ENCODE data around the gene IL1A. TPM values are rescaled to one million over a fixed set of nuclear protein-coding genes. Genes with fewer than 3 reads are reported as not detected.
"Not testable (repeated sequence)": the region's sequence is repeated elsewhere in the genome, so short reads cannot be mapped to it uniquely, and the experiment has no call there.

IL1A gene, protein sequence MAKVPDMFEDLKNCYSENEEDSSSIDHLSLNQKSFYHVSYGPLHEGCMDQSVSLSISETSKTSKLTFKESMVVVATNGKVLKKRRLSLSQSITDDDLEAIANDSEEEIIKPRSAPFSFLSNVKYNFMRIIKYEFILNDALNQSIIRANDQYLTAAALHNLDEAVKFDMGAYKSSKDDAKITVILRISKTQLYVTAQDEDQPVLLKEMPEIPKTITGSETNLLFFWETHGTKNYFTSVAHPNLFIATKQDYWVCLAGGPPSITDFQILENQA
- total RNA-seq = not detected
- long read RNA-seq = 0 reads

DNA sequence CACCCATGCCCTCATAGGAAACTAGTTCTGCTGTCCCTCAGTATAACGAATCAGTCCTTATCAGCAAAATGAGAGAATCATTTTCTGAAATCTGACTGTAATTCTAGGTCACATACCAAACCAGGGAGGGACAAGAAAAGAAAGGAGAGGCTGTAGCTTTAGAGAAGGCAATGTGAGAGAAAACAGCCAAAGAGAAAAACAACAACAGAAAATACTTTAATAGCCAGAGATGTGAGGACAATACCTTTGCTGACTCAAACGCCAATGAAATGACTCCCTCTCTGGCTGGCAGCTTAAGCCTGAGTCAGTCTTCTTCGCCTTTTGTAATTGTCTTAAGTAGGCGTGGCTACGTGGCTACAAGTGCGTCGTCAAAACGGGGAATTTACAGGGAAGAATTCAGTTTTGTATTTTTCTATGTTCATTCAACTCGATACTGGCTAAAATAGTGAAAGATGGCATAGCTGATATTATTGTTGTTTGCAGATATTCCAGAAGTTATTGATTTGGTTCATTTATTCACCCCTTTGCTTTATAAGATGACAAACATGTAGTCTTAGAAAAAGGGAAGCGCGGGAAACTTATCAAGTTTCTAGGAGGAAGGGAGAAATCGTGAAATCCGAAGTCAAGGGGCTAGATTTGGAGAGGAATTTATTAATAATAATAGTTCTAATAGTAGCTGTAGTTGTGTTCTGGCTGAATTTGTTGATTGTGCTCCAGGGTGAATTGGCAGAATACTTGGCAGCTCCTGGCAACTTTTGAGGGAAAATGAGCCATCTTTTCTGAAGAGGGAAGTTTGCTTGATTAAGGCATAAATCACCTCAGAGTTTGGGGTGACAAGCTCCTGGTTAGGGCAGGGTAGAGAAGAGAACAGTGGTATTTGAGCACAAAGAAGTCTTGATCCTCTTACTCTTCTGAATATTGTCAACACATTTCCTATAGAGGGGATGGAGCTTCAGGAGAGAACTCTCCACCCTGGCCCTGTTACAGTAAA, at the start of gene IL1A:
IL1A (minus strand) TSS at position 295 of the 991 bp plus-strand sequence. CDS start 723 bp downstream, outside the sequence.
- ATAC-seq (ENCODE audit: poor library complexity) (no peak), DNase-seq (no peak)
- intact Hi-C loops (cut with DNase I) = no loop called here

DNA sequence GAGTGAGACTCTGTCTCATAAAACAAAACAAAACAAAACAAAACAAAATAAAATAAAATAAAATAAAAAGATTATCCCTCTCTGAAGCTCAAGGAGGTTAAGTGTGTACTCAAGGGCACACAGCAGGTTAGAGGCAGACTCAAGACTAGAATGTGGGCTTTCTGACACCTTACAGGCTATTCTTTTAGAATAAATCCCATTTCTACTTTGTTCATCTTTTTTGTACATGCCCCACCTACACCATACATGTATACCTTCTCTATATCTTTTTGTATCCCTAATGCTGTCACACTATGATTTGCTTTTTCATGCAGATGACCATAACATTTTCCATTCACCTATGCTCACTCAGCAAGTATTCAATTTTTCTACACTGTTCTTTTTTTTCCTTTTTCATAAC, 49.7 kb upstream of the IL1A start:
- intact Hi-C loops (cut with DNase I) = no loop called here
- no peak for ATAC-seq (ENCODE audit: poor library complexity)

DNA sequence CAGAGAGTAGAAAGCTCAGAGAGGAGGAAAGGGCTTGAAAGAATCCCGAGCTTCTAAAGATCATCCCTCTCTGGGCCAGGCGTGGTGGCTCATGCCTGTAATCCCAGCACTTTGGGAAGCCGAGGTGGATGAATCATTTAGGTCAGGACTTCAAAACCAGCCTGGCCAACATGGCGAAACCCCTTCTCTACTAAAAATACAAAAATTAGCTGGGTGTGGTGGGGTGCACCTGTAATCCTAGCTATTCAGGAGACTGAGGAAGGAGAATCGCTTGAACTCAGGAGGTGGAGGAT, 49.3 kb upstream of the IL1A start:
- ATAC-seq (ENCODE audit: poor library complexity); intact Hi-C loops (cut with DNase I); DNase-seq: not testable (repeated sequence)

More for the DNA sequence above, 49.7 kb upstream of the IL1A start:
- no peak for DNase-seq

DNA sequence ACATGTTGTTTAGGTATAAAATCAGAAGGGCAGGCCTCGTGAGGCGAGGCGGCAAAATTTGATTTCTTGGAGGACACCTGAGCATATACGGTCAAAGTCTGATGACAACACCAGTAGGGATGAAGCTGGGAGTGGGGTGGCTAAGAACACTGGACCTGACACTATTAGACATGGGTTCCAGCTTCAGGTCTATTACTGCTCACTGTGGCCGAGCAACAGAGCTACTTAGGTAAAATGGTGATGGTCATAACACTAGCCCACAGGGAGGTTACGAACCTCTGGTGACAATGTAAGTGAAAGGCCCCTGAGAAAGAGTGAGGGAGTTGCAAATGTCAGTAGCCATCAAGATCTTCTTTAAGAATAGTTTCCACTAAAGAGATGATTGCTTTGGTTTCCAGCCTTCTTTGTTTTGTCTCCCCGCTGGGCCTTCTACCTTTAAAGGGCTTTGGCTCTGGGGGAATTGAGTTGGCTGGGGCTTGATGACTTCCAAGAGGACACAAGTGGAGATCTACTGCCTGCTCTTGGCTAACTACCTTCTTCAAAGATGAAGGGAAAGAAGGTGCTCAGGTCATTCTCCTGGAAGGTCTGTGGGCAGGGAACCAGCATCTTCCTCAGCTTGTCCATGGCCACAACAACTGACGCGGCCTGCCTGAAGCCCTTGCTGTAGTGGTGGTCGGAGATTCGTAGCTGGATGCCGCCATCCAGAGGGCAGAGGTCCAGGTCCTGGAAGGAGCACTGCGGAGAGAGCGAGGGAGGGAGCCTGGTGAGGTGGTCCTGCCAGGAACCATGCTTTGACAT, 48.7 kb upstream of the IL1A start:
- intact Hi-C loops (cut with DNase I) = no loop called here
- DNase-seq = no peak
- ATAC-seq (ENCODE audit: poor library complexity) = no peak

DNA sequence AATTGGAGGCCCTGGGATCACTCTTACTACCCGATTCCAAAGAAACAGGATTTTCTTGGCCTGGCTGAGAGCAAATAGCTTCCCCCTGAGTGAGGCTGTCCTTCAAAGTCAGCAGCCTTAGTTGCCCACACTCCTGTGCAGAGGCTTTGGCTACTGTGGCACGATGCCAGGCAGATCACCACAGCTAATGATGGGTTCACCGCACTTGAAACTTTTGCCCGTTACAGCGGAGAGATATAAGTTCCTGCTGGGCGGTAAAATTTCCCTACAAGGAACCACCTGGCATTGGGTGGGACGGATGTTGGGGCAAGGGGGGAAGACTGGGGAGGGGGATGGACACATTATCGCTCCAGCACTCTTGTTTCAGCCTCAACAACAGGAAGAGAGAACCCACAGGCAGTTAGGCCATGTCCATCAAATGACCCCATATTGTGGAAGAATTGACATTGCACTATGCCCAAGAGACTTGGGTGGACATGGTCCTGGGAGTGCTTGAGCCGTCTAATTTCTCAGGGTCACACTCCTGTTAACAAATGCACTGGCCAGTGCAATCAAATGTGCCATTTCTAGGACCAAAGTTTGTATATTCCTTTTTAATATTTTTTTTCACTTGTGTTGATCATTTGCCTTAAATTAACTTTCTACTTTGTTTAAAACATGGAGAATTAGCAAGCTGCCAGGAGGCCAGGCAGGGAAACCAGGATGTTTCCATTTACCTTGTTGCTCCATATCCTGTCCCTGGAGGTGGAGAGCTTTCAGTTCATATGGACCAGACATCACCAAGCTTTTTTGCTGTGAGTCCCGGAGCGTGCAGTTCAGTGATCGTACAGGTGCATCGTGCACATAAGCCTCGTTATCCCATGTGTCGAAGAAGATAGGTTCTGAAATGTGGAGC, 47.9 kb upstream of the IL1A start:
- intact Hi-C loops (cut with DNase I) = no loop called here
- DNase-seq (no peak), ATAC-seq (ENCODE audit: poor library complexity) (no peak)

DNA sequence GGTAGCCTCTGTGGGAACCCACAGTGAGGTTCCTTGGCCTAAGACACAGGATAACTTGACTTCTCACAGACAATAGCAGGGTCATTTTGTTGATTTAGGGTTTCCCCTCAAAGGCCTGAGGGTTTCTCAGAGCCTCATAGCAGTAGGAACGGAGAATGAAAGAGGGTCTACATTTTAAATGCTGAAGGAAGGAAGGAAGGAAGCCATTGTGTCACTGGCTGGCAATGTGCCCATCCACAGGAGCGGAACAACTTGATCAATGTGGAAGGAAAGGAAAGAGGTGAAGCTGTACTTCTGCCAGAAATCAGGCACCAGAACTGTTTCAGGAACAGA, 47.2 kb upstream of the IL1A start:
- no peak for ATAC-seq (ENCODE audit: poor library complexity)
- intact Hi-C loops (cut with DNase I) = no loop called here
- DNase-seq = peak; percentile 48

DNA sequence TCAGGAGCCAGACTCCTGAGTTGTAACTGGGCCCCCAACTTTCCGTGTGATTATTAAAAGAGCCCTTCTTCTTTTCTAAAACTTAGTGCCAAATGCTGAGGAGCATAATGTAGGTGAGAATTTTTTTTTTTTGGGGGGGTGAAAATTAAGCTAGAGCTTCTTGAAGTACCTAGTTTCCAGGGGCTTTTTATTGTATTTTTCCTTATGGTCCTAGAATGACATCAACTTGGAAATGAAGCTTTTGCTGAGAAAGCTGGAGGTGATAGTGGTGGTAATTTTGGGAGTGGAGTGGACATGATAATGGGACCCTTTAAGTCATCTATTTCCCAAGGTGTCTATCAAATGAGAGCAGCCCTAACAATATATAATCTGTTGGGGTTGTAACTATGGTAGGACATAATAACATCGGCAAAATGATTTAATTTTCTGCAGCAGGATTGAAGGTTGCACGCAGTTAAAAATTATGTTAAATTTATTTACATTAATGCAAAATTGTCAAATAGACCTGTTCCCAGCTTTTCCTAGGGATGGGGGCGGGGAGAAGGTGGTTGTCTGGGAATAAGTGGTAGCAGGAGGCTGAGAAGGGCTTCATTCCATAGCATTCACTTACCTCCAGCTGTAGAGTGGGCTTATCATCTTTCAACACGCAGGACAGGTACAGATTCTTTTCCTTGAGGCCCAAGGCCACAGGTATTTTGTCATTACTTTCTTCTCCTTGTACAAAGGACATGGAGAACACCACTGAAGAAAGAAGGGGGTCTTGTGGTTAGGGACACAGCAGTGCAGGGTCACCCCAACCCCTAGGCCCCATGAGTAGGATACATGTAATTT, 46.6 kb upstream of the IL1A start:
- ATAC-seq (ENCODE audit: poor library complexity) (no peak), DNase-seq (no peak)
- intact Hi-C loops (cut with DNase I) = no loop called here

DNA sequence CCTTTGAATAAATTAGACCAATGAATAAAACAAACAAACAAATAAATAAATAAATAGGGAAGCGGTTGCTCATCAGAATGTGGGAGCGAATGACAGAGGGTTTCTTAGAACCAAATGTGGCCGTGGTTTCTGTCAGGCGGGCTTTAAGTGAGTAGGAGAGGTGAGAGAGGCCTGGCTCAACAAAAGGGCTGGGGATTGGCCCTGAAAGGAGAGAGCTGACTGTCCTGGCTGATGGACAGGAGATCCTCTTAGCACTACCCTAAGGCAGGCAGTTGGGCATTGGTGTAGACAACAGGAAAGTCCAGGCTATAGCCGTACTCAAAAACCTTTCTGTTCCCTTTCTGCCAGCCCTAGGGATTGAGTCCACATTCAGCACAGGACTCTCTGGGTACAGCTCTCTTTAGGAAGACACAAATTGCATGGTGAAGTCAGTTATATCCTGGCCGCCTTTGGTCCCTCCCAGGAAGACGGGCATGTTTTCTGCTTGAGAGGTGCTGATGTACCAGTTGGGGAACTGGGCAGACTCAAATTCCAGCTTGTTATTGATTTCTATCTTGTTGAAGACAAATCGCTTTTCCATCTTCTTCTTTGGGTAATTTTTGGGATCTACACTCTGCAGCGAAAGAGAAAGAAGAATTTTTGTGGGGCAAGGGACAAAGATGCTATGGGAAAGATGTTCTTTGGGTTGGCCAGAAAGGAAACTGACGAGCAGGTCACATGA, 45.8 kb upstream of the IL1A start:
- intact Hi-C loops (cut with DNase I) = no loop called here
- DNase-seq (no peak), ATAC-seq (ENCODE audit: poor library complexity) (no peak)

DNA sequence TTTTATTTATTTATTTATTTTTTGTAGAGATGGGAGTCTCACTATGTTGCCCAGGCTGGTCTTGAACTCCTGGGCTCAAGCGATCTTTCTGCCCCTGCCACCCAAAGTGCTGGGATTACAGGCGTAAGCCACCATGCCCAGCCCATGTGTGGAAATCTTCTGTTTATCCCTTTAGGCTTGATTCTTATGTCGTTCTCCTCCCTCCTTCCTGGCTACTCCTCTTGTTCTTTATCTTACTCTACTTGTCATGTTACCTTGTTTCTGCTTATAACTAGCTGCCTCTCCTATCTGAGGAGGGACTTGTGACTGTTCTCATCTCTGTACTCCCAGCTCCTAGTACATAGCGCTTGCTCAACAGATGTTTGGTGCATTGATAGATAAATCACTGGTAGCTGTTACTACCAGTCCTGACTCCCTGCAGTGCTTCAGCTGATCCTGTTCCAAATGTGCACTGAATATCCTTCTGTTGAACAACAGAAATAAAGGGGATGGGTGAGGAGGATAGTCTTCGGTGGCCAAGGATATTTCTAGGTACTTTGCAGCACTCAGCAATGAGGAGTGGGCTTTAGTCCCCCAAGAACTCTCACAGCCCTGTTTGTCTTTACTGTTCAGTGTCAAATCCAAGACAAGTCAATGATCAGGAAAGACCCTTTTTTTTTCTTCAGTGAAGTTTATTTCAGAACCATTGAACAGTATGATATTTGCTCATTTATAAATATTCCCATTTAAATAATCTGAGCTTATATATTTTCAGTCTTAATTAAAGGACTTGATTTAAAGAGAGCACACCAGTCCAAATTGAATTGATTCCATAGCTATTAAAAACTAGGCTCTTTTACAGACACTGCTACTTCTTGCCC, 45.0 kb upstream of the IL1A start:
- no peak for ATAC-seq (ENCODE audit: poor library complexity)
- intact Hi-C loops (cut with DNase I) = no loop called here

DNA sequence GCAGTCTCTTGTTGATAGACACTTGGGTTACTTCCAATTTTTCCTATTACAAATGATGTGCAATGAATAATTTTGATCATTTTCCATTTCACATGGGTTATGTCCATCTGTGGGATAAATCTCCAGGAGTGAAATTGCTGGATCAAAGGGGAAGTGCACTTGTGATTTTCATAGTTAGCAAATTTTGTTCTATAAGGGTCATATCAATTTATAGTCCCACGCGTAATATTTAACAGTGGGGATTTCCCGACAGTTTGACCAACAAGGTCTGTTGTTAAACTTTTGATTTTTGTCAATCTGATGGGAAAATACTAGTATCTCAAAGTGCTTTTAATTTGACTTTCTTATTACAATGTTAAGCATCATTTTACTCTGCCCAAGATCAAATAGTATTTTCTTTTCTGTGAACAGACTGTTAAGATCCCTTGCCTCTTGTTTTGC, 44.0 kb upstream of the IL1A start:
- intact Hi-C loops (cut with DNase I) = no loop called here
- no peak for DNase-seq
- ATAC-seq (ENCODE audit: poor library complexity) = no peak

More for the DNA sequence above, 45.0 kb upstream of the IL1A start:
- DNase-seq = no peak

DNA sequence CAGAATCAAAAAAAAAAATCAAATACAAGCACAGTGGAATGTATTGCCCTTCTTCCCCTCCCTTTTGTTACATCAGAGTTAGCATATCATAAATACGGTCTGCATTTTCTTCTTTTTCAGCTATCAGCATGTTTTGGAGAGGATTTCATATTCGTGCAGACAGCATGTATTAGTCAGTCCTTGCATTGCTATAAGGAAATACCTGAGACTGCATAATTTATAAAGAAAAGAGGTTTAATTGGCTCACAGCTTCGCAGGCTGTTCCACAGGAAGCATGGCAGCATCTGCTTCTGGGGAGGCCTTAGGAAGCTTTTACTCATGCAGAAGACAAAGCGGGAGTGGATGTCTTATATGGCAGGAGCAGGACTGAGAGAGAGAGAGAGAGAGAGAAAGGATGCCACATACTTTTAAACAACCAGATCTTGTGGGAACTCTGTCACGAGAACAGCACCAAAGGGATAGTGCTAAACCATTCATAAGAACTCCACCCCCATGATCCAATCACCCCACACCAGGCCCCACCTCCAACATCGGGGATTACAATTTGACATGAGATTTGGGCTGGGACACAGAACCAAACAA, 43.4 kb upstream of the IL1A start:
- intact Hi-C loops (cut with DNase I) = no loop called here
- DNase-seq (no peak), ATAC-seq (ENCODE audit: poor library complexity) (no peak)

DNA sequence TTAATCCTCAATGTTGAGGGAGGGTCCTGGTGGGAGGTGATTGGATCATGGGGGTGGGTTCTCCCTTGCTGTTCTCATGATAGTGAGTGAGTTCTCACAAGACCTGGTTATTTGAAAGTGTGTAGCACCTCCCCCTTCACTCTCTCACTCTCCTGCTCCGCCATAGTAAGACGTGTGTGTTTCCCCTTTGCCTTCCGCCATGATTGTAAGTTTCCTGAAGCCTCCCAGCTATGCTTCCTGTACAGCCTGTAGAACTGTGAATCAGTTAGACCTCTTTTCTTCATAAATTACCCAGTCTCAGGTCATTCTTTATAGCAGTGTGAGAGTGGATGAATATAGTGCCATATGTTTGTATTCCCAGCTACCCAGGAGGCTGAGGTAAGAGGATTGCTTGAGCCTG, 42.7 kb upstream of the IL1A start:
- DNase-seq (no peak), ATAC-seq (ENCODE audit: poor library complexity) (no peak)
- intact Hi-C loops (cut with DNase I) = no loop called here

DNA sequence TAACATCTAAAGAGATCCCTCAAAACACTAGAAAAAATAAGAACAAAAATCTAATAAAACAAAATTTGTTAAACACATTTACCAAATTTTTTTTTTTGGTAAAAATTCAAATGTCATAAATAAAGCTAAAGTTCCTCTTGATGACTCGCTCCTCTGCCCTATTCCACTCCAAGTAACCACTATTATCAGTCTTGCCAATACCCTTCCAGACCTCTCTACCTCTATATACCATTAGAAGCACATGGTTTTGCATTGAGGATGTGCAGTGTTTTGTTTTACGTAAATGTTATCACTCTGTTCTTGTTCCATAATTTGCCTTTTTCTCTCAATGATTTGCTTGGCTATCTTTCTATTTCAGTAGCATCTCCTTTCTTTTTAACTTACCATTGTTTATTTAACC, 41.4 kb upstream of the IL1A start:
- no peak for ATAC-seq (ENCODE audit: poor library complexity)

DNA sequence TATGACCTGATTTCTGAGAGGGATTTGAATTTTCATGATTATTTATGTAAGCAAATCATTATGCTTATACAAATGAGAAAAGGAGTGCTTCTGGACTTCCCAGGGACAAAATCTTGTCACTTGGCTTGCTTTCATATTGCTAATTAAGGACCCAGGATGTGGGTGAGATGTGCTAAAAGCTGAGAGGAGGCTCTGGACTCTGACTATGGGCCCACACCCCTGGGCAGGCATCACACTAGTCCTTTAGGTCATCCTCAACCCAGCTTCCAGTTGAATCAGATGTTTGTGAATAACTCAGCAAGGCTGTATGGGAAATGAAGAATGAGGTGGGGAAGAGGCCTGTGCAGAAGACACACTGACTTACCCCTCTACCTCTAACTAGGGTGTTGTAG, 40.4 kb upstream of the IL1A start:
- DNase-seq (no peak), ATAC-seq (ENCODE audit: poor library complexity) (no peak)
- intact Hi-C loops (cut with DNase I) = no loop called here

More for the DNA sequence above, 41.4 kb upstream of the IL1A start:
- intact Hi-C loops (cut with DNase I) = no loop called here
- no peak for DNase-seq

DNA sequence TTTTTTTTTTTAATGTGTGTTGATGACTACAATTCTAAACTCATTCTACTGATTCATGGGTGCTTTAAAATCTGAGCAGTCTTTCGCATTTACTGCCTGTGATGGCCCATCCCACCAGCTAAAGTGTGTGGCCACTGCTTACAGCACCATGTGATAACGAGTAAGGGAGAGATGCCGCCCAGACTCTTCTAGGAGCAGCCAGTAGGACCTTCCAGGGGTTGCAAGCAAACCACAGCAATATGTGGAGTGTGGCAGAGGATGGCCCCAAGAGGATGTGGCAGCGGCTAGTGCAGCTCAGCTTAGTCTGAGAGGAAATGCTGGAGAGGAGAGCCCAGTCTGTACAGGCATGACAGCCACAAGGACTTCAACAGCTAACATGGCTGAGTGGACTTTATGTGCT, 37.4 kb upstream of the IL1A start:
- ATAC-seq (ENCODE audit: poor library complexity) = no peak
- intact Hi-C loops (cut with DNase I) = no loop called here
- DNase-seq = no peak

DNA sequence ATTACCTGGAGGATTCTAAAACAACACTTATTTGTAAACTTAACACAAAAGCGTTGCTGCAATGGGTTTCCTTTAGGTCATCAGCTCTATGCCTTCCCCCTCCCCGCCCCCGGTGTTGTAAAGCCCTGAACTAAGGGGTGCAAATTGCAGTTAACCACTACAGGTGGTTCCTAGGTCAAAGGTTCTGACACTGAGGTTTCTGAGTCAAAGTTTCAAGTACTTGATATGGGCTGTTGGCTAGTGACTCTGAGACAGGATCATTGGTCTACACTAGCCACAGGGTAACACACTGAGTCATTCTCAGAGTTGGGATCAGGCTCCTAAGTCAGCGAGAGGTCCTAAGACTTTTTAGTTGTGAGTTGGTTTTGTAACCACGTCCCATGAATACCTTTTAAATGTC, 36.8 kb upstream of the IL1A start:
- DNase-seq (no peak), ATAC-seq (ENCODE audit: poor library complexity) (no peak)
- intact Hi-C loops (cut with DNase I) = no loop called here

Data from Right ventricle myocardium superior (tissue), 1 donor.